Neural progenitor cell (in vitro differentiated cells): ENCODE data around the gene VSIG10L2. TPM values are rescaled to one million over a fixed set of nuclear protein-coding genes. Genes with fewer than 3 reads are reported as not detected.

Experiments
- DNase-seq: peaks from one replicate; pipeline ENCODE4 v3.0.0-alpha.2; 2016; ENCODE audit warnings: low spot score
- H2AFZ ChIP-seq: fragments of 200-600 bp; sonication (generic); replicated peaks from 2 replicates; pipeline ENCODE4 v1.6.1; 2016; ENCODE audit warnings: antibody characterized with exemption
- H3F3A ChIP-seq: fragments of 200-600 bp; sonication (generic); 2 replicates; pipeline ENCODE4 v1.6.1; 2016; ENCODE audit warnings: antibody characterized with exemption, low read depth
- H3K27ac ChIP-seq: fragments of 200-600 bp; sonication (generic); 2 replicates; pipeline ENCODE4 v1.5.1; 2016; ENCODE audit warnings: mild to moderate bottlenecking
- H3K27me3 ChIP-seq: fragments of 200-600 bp; sonication (generic); 2 replicates; pipeline ENCODE4 v1.6.1; 2016; ENCODE audit warnings: mild to moderate bottlenecking, moderate library complexity
- H3K36me3 ChIP-seq: fragments of 200-600 bp; sonication (generic); 2 replicates; pipeline ENCODE4 v1.5.1; 2016
- H3K4me1 ChIP-seq: fragments of 200-600 bp; sonication (generic); 2 replicates; pipeline ENCODE4 v1.6.1; 2016; ENCODE audit warnings: mixed run types
- H3K4me2 ChIP-seq: fragments of 200-600 bp; sonication (generic); 2 replicates; pipeline ENCODE4 v1.6.1; 2016
- H3K4me3 ChIP-seq: fragments of 200-600 bp; sonication (generic); 2 replicates; pipeline ENCODE4 v1.5.1; 2016
- H3K79me2 ChIP-seq: fragments of 200-600 bp; sonication (generic); 2 replicates; pipeline ENCODE4 v1.6.1; 2016; ENCODE audit warnings: low read depth
- H3K9ac ChIP-seq: fragments of 200-600 bp; sonication (generic); 2 replicates; pipeline ENCODE4 v1.6.1; 2016
- H3K9me3 ChIP-seq: fragments of 200-600 bp; sonication (generic); 2 replicates; pipeline ENCODE4 v1.5.1; 2016; ENCODE audit warnings: low read depth
- H4K20me1 ChIP-seq: fragments of 200-600 bp; sonication (generic); 2 replicates; pipeline ENCODE4 v1.6.1; 2016; ENCODE audit warnings: low read depth
- H3K27ac Mint-ChIP-seq: 3 replicates; pipeline ENCODE4 v1.8.0; 2021; ENCODE audit warnings: mixed read lengths
- H3K27me3 Mint-ChIP-seq: 2 replicates; pipeline ENCODE4 v1.8.0; 2022; ENCODE audit warnings: low read depth, mild to moderate bottlenecking, inconsistent platforms, moderate library complexity, mixed read lengths; ENCODE audit not compliant: insufficient read depth
- H3K36me3 Mint-ChIP-seq: 3 replicates; pipeline ENCODE4 v1.8.0; 2021; ENCODE audit warnings: mixed read lengths
- H3K4me1 Mint-ChIP-seq: 3 replicates; pipeline ENCODE4 v1.8.0; 2021; ENCODE audit warnings: mixed read lengths
- H3K4me3 Mint-ChIP-seq: 3 replicates; pipeline ENCODE4 v1.8.0; 2021; ENCODE audit warnings: mild to moderate bottlenecking, moderate library complexity, mixed read lengths
- H3K9me3 Mint-ChIP-seq: 3 replicates; pipeline ENCODE4 v1.8.0; 2020; ENCODE audit warnings: mixed read lengths
- EZH2 ChIP-seq: fragments of 200-600 bp; sonication (generic); IDR thresholded peaks from 2 replicates; pipeline ENCODE4 v1.6.1; 2017; ENCODE audit warnings: antibody characterized with exemption, mild to moderate bottlenecking, moderate library complexity
- EZH2phosphoT487 ChIP-seq: fragments of 200-600 bp; sonication (generic); IDR thresholded peaks from 2 replicates; pipeline ENCODE4 v1.6.1; 2017; ENCODE audit warnings: antibody characterized with exemption
- total RNA-seq: library from RNA; depleted of rRNA; stranded (reverse); fragments of >200 nt; gene quantifications from 2 replicates; pipeline ENCODE4 v1.2.3, GENCODE V29; 2015; ENCODE audit warnings: low replicate concordance
- TF ChIP-seq, protein P1 (sequence below): fragments of 200-600 bp; sonication (generic); IDR thresholded peaks from 2 replicates; pipeline ENCODE4 v1.5.1; 2017; ENCODE audit warnings: antibody characterized with exemption, mild to moderate bottlenecking

The VSIG10L2 gene
- total RNA-seq, 1 donor from 2014 or later: not detected

- peaks cover 24% of the 10 kb centered on the region for H3K4me1 Mint-ChIP-seq
- no peaks in the 10 kb centered on the region for H3K9me3 Mint-ChIP-seq
- no peak overlapping the region for H2AFZ ChIP-seq
- H4K20me1 ChIP-seq: no peaks in the 10 kb centered on the region
- H3K4me3 ChIP-seq: no peak overlapping the region
- no peak overlapping the region for H3K4me2 ChIP-seq
- TF ChIP-seq EZH2 (no peak), EZH2phosphoT487 (no peak)
- TF ChIP-seq, protein P1, sequence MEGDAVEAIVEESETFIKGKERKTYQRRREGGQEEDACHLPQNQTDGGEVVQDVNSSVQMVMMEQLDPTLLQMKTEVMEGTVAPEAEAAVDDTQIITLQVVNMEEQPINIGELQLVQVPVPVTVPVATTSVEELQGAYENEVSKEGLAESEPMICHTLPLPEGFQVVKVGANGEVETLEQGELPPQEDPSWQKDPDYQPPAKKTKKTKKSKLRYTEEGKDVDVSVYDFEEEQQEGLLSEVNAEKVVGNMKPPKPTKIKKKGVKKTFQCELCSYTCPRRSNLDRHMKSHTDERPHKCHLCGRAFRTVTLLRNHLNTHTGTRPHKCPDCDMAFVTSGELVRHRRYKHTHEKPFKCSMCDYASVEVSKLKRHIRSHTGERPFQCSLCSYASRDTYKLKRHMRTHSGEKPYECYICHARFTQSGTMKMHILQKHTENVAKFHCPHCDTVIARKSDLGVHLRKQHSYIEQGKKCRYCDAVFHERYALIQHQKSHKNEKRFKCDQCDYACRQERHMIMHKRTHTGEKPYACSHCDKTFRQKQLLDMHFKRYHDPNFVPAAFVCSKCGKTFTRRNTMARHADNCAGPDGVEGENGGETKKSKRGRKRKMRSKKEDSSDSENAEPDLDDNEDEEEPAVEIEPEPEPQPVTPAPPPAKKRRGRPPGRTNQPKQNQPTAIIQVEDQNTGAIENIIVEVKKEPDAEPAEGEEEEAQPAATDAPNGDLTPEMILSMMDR: no peak
- no peaks in the 10 kb centered on the region for H3K27me3 ChIP-seq
- H3K36me3 ChIP-seq: no peaks in the 10 kb centered on the region
- H3K27me3 Mint-ChIP-seq: peaks cover 16% of the 10 kb centered on the region
- H3K36me3 Mint-ChIP-seq: peaks cover 19% of the 10 kb centered on the region
- no peak overlapping the region for H3K27ac ChIP-seq
- no peaks in the 10 kb centered on the region for H3K79me2 ChIP-seq
- peak overlapping the region; percentile 90 for H3K27ac Mint-ChIP-seq
- no peaks in the 10 kb centered on the region for H3K9me3 ChIP-seq
- no peak for DNase-seq
- no peak overlapping the region for H3K9ac ChIP-seq
- no peak overlapping the region for H3K4me3 Mint-ChIP-seq
- H3K4me1 ChIP-seq: peaks cover 5% of the 10 kb centered on the region
- H3F3A ChIP-seq: no peaks in the 10 kb centered on the region
Observed at GRCh38 chr11:125951731-125952130, 5.9 kb downstream of the VSIG10L2 start.

DNA sequence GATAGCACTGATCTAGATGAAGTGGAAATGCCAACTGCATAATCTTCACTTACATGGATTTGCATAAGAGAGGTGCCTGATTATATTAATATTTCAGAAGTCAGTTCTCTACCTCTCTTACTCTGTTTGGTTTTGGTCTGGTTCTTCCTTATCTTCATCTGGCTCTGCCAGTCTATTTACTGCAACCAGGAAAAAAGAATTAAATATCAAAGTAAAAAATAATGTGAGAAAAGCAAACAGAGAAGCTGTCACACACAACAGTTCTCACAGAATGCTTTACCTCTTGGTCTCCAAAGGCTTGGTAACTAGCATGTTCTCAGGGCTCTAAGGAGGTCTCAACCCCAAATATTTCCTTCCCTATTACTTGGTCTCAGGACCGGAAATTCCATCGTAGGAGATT, 6.7 kb downstream of the VSIG10L2 start:
- TF ChIP-seq EZH2phosphoT487 (no peak), EZH2 (no peak)
- TF ChIP-seq, protein P1: no peak
- Histone ChIP-seq H3K27ac (no peak overlapping the region), H3K4me2 (no peak overlapping the region), H3F3A (no peaks in the 10 kb centered on the region), H4K20me1 (no peaks in the 10 kb centered on the region), H3K79me2 (no peaks in the 10 kb centered on the region), H3K9me3 (no peaks in the 10 kb centered on the region), H3K27me3 (no peaks in the 10 kb centered on the region), H3K9ac (no peak overlapping the region), H2AFZ (no peak overlapping the region), H3K4me1 (peaks cover 5% of the 10 kb centered on the region), H3K4me3 (no peak overlapping the region), H3K36me3 (no peaks in the 10 kb centered on the region)
- peaks cover 16% of the 10 kb centered on the region for H3K27me3 Mint-ChIP-seq
- DNase-seq: no peak
- H3K27ac Mint-ChIP-seq: no peak overlapping the region
- H3K36me3 Mint-ChIP-seq: peaks cover 24% of the 10 kb centered on the region
- no peaks in the 10 kb centered on the region for H3K9me3 Mint-ChIP-seq
- H3K4me1 Mint-ChIP-seq: peaks cover 24% of the 10 kb centered on the region
- H3K4me3 Mint-ChIP-seq: no peak overlapping the region

DNA sequence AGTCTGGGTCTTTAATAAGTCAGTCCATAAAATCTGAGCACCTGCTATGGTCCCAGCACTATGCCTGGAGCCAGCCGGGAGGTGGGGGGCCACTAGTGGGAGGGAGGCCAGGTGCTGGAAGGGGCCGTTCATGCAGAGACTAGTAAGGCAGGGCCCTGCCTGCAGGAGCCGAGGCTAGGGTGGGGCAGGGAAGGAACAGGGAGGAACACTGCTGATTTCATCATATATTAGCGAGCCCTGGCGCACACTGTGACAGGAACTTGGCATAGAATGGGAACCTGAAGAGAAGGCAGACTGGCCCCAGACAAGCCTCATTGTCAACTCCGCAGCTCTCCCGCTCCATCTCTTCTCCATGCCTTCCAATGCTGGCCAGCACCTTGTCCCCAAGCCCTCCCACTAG, 7.1 kb downstream of the VSIG10L2 start:
- peaks cover 16% of the 10 kb centered on the region for H3K27me3 Mint-ChIP-seq
- H3K4me1 Mint-ChIP-seq: peaks cover 24% of the 10 kb centered on the region
- H3F3A ChIP-seq: no peaks in the 10 kb centered on the region
- TF ChIP-seq EZH2 (no peak), EZH2phosphoT487 (no peak)
- TF ChIP-seq, protein P1: no peak
- no peak overlapping the region for H3K9ac ChIP-seq
- no peak overlapping the region for H3K4me3 Mint-ChIP-seq
- H3K27me3 ChIP-seq: no peaks in the 10 kb centered on the region
- peaks cover 28% of the 10 kb centered on the region for H3K36me3 Mint-ChIP-seq
- H3K36me3 ChIP-seq: no peaks in the 10 kb centered on the region
- H3K27ac Mint-ChIP-seq: no peak overlapping the region
- no peaks in the 10 kb centered on the region for H3K79me2 ChIP-seq
- no peaks in the 10 kb centered on the region for H3K9me3 ChIP-seq
- H3K4me2 ChIP-seq: no peak overlapping the region
- H3K9me3 Mint-ChIP-seq: no peaks in the 10 kb centered on the region
- H3K27ac ChIP-seq: no peak overlapping the region
- no peak overlapping the region for H2AFZ ChIP-seq
- H3K4me3 ChIP-seq: no peak overlapping the region
- no peak for DNase-seq
- no peaks in the 10 kb centered on the region for H4K20me1 ChIP-seq
- peaks cover 5% of the 10 kb centered on the region for H3K4me1 ChIP-seq
